Superior temporal gyrus (tissue), 1 donor: ENCODE data around the gene S100A4.

Experiments
- DNase-seq: peaks from one replicate; pipeline ENCODE4 v3.0.0-alpha.2; 2016; ENCODE audit errors: extremely low spot score

The S100A4 gene

GRCh38 chr1:153547560-153548551 is 2.2 kb upstream of the S100A4 start:
- DNase-seq = no peak

- no peak for DNase-seq
These were observed 1.4 kb upstream of the S100A4 start for GRCh38 chr1:153546796-153547559.

GRCh38 chr1:153546371-153546770 is 765 bp upstream of the S100A4 start:
- no peak for DNase-seq

GRCh38 chr1:153544453-153545066 is 1.0 kb downstream of the S100A4 start:
- DNase-seq = no peak

GRCh38 chr1:153543736-153544135 is 1.9 kb downstream of the S100A4 start:
- no peak for DNase-seq

- no peak for DNase-seq
These were observed 2.5 kb downstream of the S100A4 start for GRCh38 chr1:153542956-153543711.

GRCh38 chr1:153541641-153542590 is 3.7 kb downstream of the S100A4 start:
- no peak for DNase-seq

- peak; percentile 46 for DNase-seq
These were observed 4.9 kb downstream of the S100A4 start, which contains the start of gene S100A5 for GRCh38 chr1:153540394-153541361. TSS of gene S100A5 (minus strand) at chr1:153540934. CDS start at chr1:153540191, 743 bp downstream.

- DNase-seq = no peak
These were observed 6.1 kb downstream of the S100A4 start for GRCh38 chr1:153539395-153540093.

- no peak for DNase-seq
These were observed 7.2 kb downstream of the S100A4 start for GRCh38 chr1:153538315-153538821.

GRCh38 chr1:153537376-153537730 is 8.3 kb downstream of the S100A4 start:
- DNase-seq = no peak

GRCh38 chr1:153536671-153537375 is 8.8 kb downstream of the S100A4 start:
- no peak for DNase-seq

- DNase-seq = peak; percentile 56
These were observed 9.5 kb downstream of the S100A4 start for GRCh38 chr1:153536012-153536670.

GRCh38 chr1:153535242-153536011 is 10.2 kb downstream of the S100A4 start, which contains the start of gene S100A6:
TSS of gene S100A6 (minus strand) at chr1:153535991. CDS start at chr1:153535339, 652 bp downstream.
- DNase-seq = no peak

GRCh38 chr1:153534925-153535241 is 10.7 kb downstream of the S100A4 start:
- DNase-seq = no peak

- DNase-seq = no peak
These were observed 11.2 kb downstream of the S100A4 start for GRCh38 chr1:153534226-153534924.
